Measurements from ENCODE around the gene HTRA3.

Gene HTRA3

GRCh38 chr4:8350352-8350751 is 80.8 kb downstream of the HTRA3 start:
- DNase-seq (ENCODE audit: extremely low spot score, insufficient read length, low read depth) (no peak), FAIRE-seq (no peak)

DNA sequence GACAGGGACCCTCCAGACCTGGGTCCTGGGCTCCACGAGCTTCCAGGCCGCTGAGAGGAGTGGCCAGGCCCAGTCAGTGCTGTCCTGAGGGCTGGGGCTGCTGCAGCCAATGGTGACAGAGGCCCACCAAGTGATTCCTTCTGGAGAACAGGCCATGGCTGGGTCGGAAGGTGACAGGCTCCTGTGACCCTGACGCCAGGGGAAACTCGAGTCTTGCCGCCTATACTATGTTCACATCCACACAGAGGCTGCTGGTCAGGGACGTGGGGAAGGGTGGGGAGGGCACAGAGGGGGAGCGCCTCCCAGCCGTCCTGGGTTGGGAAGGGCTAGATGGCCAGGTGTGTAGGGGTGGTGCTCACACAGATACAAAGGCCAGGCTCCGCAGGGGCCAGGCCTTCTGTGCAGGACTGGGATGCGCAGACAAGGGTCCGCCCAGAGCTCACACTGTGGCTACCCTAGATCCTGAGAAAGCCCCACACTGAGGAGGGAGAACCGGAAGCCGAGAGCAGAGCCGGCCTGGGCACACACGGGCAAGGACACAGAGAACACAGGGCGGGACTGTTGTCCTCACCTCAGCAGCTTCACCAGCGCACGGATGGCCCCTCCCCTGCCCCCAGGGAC is 81.4 kb downstream of the HTRA3 start:
- FAIRE-seq (no peak), DNase-seq (ENCODE audit: extremely low spot score, insufficient read length, low read depth) (no peak)

- no peak for FAIRE-seq
- no peak for DNase-seq (ENCODE audit: extremely low spot score, insufficient read length, low read depth)
These were observed 82.4 kb downstream of the HTRA3 start for GRCh38 chr4:8351931-8352367.

DNA sequence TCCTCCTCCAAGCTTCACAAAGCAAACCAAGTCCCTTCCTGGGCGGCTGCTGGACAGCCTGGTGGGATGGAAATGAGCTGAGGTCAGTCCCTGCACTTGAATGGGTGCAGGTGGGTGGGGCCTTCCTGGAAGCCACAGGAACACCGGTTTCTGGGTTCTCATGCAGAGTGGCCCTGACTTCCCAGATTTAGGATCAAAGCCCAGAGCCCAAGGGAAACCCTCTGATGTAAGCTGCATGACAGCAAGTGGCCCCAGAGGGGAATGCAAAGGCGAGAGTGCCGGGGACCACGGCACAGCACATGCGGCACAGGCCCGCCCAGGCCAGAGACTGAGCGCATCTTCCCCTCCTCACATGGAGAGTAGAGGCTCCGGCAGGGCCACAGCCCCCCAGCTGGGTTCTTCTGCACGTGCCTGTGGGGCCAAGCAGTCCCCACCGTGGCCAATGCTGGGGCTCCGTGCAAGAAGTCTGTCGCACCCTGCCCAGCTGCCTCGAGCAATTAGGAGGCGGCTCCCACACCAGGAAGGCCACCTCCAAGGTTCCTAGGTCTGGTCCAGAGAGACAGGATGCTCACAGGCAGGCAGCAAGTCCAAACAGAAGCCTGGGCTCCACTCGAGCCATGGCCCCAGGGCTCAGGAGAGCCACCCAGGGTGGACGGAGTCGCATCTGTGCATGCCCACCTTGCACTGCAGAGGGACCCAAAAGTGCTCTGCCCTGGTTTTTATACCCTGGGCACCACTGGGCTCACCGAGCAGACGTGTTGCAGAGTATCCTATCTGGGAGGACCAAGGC is 83.0 kb downstream of the HTRA3 start:
- DNase-seq (ENCODE audit: extremely low spot score, insufficient read length, low read depth) (no peak), FAIRE-seq (no peak)

GRCh38 chr4:8353158-8353669 is 83.7 kb downstream of the HTRA3 start:
- FAIRE-seq (no peak), DNase-seq (ENCODE audit: extremely low spot score, insufficient read length, low read depth) (no peak)

GRCh38 chr4:8353912-8354453 is 84.4 kb downstream of the HTRA3 start:
- DNase-seq (ENCODE audit: extremely low spot score, insufficient read length, low read depth) (no peak), FAIRE-seq (no peak)

DNA sequence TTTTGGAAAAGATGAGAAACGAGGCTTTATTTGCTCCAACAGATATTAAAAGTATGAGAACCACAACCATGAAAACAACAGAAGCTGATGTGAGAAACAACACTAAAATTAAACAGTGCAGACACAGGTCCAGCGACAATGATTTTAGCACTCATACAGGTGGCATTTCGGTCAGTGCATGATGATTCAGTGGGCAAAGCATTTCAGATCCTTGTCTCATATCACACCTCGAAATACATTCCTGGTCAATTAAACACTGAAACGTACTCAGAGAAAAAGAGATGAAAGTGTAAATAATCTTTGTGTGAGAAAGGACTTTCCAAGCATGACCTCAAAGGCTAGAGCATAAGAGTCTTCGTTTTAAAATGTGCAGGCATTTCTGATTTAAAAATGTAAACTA is 85.8 kb downstream of the HTRA3 start:
- FAIRE-seq (no peak), DNase-seq (ENCODE audit: extremely low spot score, insufficient read length, low read depth) (no peak)

GRCh38 chr4:8355864-8356565 is 86.5 kb downstream of the HTRA3 start:
- no peak for DNase-seq (ENCODE audit: extremely low spot score, insufficient read length, low read depth)
- no peak for FAIRE-seq

Data from GM18507 (cell line).